ENCODE measurements around the gene HABP4.

GRCh38 chr9:96487949-96488348 lies 38.0 kb downstream of the HABP4 start:
- no peak for TF ChIP-seq CTCF (IDR thresholded peaks at IDR 0.05)
- no peak for TF ChIP-seq ZFX (IDR thresholded peaks at IDR 0.05; ENCODE audit: borderline replicate concordance)

All from 22Rv1 (cell line).